PC-3 (cell line): ENCODE results near the gene KNDC1.

ENCODE experiments used
- EZH2 ChIP-seq: fragments of 300-600 bp; sonication (generic); IDR thresholded peaks from one replicate; pipeline ENCODE4 v1.6.1; 2017; ENCODE audit warnings: antibody characterized with exemption, mild to moderate bottlenecking, low read length; ENCODE audit not compliant: unreplicated experiment
- EZH2phosphoT487 ChIP-seq: fragments of 300-600 bp; sonication (generic); IDR thresholded peaks from 2 replicates; pipeline ENCODE4 v1.6.1; 2018; ENCODE audit warnings: mild to moderate bottlenecking, antibody characterized with exemption, low read length, borderline replicate concordance
- TF ChIP-seq, protein P1 (sequence below): fragments of 300-600 bp; sonication (generic); conservative IDR thresholded peaks from 2 replicates; pipeline ENCODE4 v1.5.1; 2017; ENCODE audit warnings: antibody characterized with exemption, low read depth, mild to moderate bottlenecking, low read length

DNA sequence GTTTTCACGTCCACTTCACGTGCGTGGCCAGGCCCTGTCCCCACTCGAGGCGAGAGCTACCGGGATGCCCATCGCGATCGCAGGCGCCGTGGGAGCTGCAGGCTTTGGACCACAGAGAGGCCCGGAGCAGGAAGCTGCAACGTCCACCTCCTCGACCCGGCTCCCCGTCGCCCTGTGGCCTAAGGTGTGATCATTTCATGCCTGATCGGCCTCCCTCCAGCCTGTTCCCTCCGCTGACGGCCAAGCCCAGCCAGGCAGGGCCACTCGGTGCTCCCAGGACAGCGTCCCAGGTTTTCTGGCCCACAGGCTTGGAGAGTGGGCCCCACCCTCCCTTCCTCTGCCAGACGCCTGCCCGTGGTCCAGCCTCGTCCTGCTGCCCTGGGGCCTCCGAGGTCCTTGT is 19.6 kb downstream of the KNDC1 start:
- TF ChIP-seq, protein P1, sequence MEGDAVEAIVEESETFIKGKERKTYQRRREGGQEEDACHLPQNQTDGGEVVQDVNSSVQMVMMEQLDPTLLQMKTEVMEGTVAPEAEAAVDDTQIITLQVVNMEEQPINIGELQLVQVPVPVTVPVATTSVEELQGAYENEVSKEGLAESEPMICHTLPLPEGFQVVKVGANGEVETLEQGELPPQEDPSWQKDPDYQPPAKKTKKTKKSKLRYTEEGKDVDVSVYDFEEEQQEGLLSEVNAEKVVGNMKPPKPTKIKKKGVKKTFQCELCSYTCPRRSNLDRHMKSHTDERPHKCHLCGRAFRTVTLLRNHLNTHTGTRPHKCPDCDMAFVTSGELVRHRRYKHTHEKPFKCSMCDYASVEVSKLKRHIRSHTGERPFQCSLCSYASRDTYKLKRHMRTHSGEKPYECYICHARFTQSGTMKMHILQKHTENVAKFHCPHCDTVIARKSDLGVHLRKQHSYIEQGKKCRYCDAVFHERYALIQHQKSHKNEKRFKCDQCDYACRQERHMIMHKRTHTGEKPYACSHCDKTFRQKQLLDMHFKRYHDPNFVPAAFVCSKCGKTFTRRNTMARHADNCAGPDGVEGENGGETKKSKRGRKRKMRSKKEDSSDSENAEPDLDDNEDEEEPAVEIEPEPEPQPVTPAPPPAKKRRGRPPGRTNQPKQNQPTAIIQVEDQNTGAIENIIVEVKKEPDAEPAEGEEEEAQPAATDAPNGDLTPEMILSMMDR = no peak
- TF ChIP-seq EZH2 (no peak), EZH2phosphoT487 (no peak)
